Body of pancreas (tissue), 4 donors: Measurements from ENCODE around the gene PNPT1. TPM values are rescaled to one million over a fixed set of nuclear protein-coding genes. Genes with fewer than 3 reads are reported as not detected.

Experiments used
- ATAC-seq: fragments of 150-250 bp; one replicate; pipeline ENCODE4 v1.9.1; 2016
- DNase-seq, 4 donors: peaks; one replicate each; pipeline ENCODE4 v3.0.0-alpha.2; 2019
- H3K27ac ChIP-seq, 4 donors: fragments of 200-600 bp; sonication (generic); 1 replicate in 3 of 4; 2 replicates in 1 of 4; pipeline versions ENCODE4 v1.5.1 to v1.6.1; 2016 to 2019; ENCODE audit warnings: mild to moderate bottlenecking in 1 of 4, mixed read lengths in 1 of 4, moderate library complexity in 1 of 4
- H3K27me3 ChIP-seq, 2 donors: fragments of 200-600 bp; sonication (generic); one replicate each; pipeline ENCODE4 v1.6.0; 2016; ENCODE audit warnings: mild to moderate bottlenecking in 1 of 2
- H3K36me3 ChIP-seq, 2 donors: fragments of 200-600 bp; sonication (generic); replicated peaks in 1 of 2; 2 replicates each; pipeline ENCODE4 v1.5.1; 2016; ENCODE audit warnings: low read depth in 2 of 2; ENCODE audit not compliant: insufficient read depth in 1 of 2
- H3K4me1 ChIP-seq: fragments of 200-600 bp; sonication (generic); one replicate; pipeline ENCODE4 v1.6.0; 2016
- H3K4me3 ChIP-seq, 2 donors: fragments of 200-600 bp; sonication (generic); 1 replicate in 1 of 2; 2 replicates in 1 of 2; pipeline ENCODE4 v1.5.1; 2016 to 2019
- H3K9me3 ChIP-seq, 3 donors: fragments of 200-600 bp; sonication (generic); 1 replicate in 2 of 3; 2 replicates in 1 of 3; pipeline ENCODE4 v1.5.1; 2016
- CTCF ChIP-seq, 7 experiments: fragments of 450-650 bp in 4 of 7; fragments of 200-600 bp in 3 of 7; sonication (generic) in 3 of 7; IDR thresholded peaks; one replicate each; pipeline ENCODE4 v1.5.1; 2016 to 2019; ENCODE audit warnings: antibody characterized with exemption in 7 of 7
- POLR2A ChIP-seq, 3 donors: fragments of 450-650 bp; IDR thresholded peaks; one replicate each; pipeline ENCODE4 v1.6.1; 2016; ENCODE audit warnings: antibody characterized with exemption in 3 of 3, mild to moderate bottlenecking in 2 of 3
- WGBS, 2 donors: methylation state at CpG; one replicate each; pipeline ENCODE4 v1.1.5; 2017; 5-methylcytosine and 5-hydroxymethylcytosine counted together
- intact Hi-C: fragments of 100-400 bp; cut with DNase I; formaldehyde crosslinking; loops from one replicate; pipeline ENCODE4 v1.15.1; 2023
- total RNA-seq, 2 donors: library from RNA; depleted of rRNA; stranded (reverse); fragments of >200 nt; gene quantifications; one replicate each; pipeline ENCODE4 v1.1.0, GENCODE V29; 2016

The PNPT1 gene
- total RNA-seq, 2 donors from 2014 or later, result 5.6 to 10.1 TPM

- ATAC-seq, result no peak
- no peak for DNase-seq
- no peak overlapping the region for H3K27ac ChIP-seq
- H3K27me3 ChIP-seq, result no peaks in the 10 kb centered on the region
- H3K4me1 ChIP-seq, result no peaks in the 10 kb centered on the region
- no peak for TF ChIP-seq CTCF (IDR thresholded peaks at IDR 0.05)
- TF ChIP-seq POLR2A (IDR thresholded peaks at IDR 0.05), result no peak
- no peak overlapping the region for H3K4me3 ChIP-seq
- no peaks in the 10 kb centered on the region for H3K9me3 ChIP-seq
- intact Hi-C loops, result no loop called here
- H3K36me3 ChIP-seq, result no peaks in the 10 kb centered on the region
- 59 to 60% methylated on average over 4 of the region's 4 CpGs for WGBS, 2 donors
These were observed 39.2 kb upstream of the PNPT1 start for GRCh38 chr2:55732854-55733253.

DNA sequence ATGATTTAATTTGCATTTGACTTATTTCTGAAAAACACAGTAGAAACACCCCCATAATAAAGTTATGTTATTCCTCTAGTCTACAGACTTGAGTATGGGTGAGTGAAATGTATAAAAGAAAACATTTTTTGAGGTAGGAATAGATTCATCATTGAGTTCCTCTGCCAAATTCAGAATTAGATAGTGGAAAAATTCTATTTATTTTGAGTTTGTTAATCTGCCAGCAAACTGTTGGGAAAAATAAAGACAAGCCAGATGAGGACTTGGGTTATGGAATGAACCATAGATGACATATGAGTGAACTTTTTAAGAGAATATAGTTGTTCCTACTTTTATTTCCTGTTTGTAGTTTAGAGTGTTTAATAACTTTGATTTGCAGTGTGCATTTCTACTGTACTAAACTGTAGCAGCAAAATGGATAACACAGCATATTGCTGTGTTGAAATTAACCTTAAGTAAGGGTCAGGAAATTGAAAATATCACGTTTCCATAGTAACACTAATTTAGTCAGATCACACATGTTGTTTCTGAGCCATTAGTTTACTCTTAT lies 35.6 kb upstream of the PNPT1 start:
- no peak overlapping the region for H3K4me3 ChIP-seq
- intact Hi-C loops, result loop anchor here (10.0 kb wide), 1 partner anchor 406 kb away; no protein-coding TSS in a partner anchor
- WGBS, 2 donors, result 55 to 71% methylated on average over 1 of the region's 1 CpG
- no peak for DNase-seq
- H3K4me1 ChIP-seq, result no peaks in the 10 kb centered on the region
- H3K36me3 ChIP-seq, result no peaks in the 10 kb centered on the region
- no peaks in the 10 kb centered on the region for H3K27me3 ChIP-seq
- no peak overlapping the region for H3K27ac ChIP-seq
- H3K9me3 ChIP-seq, result no peaks in the 10 kb centered on the region
- no peak for ATAC-seq
- TF ChIP-seq CTCF (IDR thresholded peaks at IDR 0.05) (no peak), POLR2A (IDR thresholded peaks at IDR 0.05) (no peak)

- Histone ChIP-seq H3K4me3 (no peak overlapping the region), H3K4me1 (no peaks in the 10 kb centered on the region), H3K9me3 (no peaks in the 10 kb centered on the region), H3K36me3 (no peaks in the 10 kb centered on the region), H3K27ac (no peak overlapping the region), H3K27me3 (no peaks in the 10 kb centered on the region)
- intact Hi-C loops, result loop anchor here (10.0 kb wide), 1 partner anchor 413 kb away; no protein-coding TSS in a partner anchor
- 47 to 51% methylated on average over 5 of the region's 5 CpGs for WGBS, 2 donors
- DNase-seq (no peak), ATAC-seq (peak; percentile 42)
- no peak for TF ChIP-seq CTCF (IDR thresholded peaks at IDR 0.05)
These were observed 28.1 kb upstream of the PNPT1 start for GRCh38 chr2:55721596-55722215.

DNA sequence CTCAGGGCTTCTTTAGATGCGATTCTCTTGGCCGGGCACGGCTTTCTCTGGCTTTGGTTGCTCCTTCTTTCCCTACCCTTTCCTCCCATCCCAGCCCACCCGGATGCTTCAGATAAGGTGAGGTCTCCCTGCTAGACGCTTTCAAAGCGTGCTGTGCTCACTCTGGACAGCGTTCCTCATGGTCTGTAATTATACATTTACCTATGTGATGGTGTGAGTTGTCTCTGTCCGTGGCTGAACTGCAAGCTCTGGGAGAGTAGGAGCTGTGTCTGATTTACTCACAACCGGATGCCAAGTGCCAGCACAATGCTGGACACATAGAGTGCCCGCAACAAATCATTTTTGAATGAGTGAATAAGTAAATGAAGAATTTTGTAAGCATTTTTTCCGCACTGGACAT lies 26.8 kb upstream of the PNPT1 start:
- no peak overlapping the region for H3K27ac ChIP-seq
- H3K9me3 ChIP-seq, result no peaks in the 10 kb centered on the region
- no peak overlapping the region for H3K4me3 ChIP-seq
- ATAC-seq, result no peak
- no peaks in the 10 kb centered on the region for H3K36me3 ChIP-seq
- intact Hi-C loops, result loop anchor here (10.0 kb wide), 1 partner anchor 414 kb away; no protein-coding TSS in a partner anchor
- TF ChIP-seq POLR2A (IDR thresholded peaks at IDR 0.05) (no peak), CTCF (IDR thresholded peaks at IDR 0.05) (no peak)
- H3K27me3 ChIP-seq, result no peaks in the 10 kb centered on the region
- DNase-seq, result no peak
- WGBS, 2 donors, result 78% methylated on average over 11 of the region's 11 CpGs
- H3K4me1 ChIP-seq, result no peaks in the 10 kb centered on the region

- intact Hi-C loops, result loop anchor here (10.0 kb wide), 2 partner anchors 285 to 415 kb away; no protein-coding TSS in a partner anchor
- Histone ChIP-seq H3K4me3 (no peak overlapping the region), H3K9me3 (no peaks in the 10 kb centered on the region), H3K4me1 (no peaks in the 10 kb centered on the region), H3K36me3 (no peaks in the 10 kb centered on the region), H3K27me3 (no peaks in the 10 kb centered on the region), H3K27ac (no peak overlapping the region)
- TF ChIP-seq CTCF (IDR thresholded peaks at IDR 0.05) (no peak), POLR2A (IDR thresholded peaks at IDR 0.05) (no peak)
- ATAC-seq (no peak), DNase-seq (no peak)
- WGBS, 2 donors, result 67 to 73% methylated on average over 1 of the region's 1 CpG
These were observed 26.2 kb upstream of the PNPT1 start for GRCh38 chr2:55719852-55720251.
